DND-41 (cell line): ENCODE data around the gene CMSS1.

Experiments used
- ATAC-seq: fragments of 200-7000 bp; cut with Tn5 transposase; 3 replicates; pipeline ENCODE4 v1.9.1; 2021; ENCODE audit warnings: low read depth; ENCODE audit not compliant: insufficient read depth
- DNase-seq: peaks from one replicate; pipeline ENCODE4 v3.0.0-alpha.2; 2020
- H2AFZ ChIP-seq: 2 replicates; pipeline ENCODE4 v1.6.0; 2012; ENCODE audit warnings: low read depth, low read length
- H3K27ac ChIP-seq: 2 replicates; pipeline ENCODE4 v1.5.1; 2012; ENCODE audit warnings: low read length, inconsistent platforms
- H3K27me3 ChIP-seq: fragments of 200-600 bp; sonication (generic); 2 replicates; pipeline ENCODE4 v1.6.0; 2012; ENCODE audit warnings: low read length, mild to moderate bottlenecking, inconsistent platforms; ENCODE audit not compliant: insufficient read depth, poor library complexity
- H3K36me3 ChIP-seq: 2 replicates; pipeline ENCODE4 v1.5.1; 2012; ENCODE audit warnings: low read length, inconsistent platforms; ENCODE audit not compliant: insufficient read depth
- H3K4me1 ChIP-seq: 2 replicates; pipeline ENCODE4 v1.5.1; 2012; ENCODE audit warnings: mild to moderate bottlenecking, low read length; ENCODE audit not compliant: insufficient read depth
- H3K4me2 ChIP-seq: 2 replicates; pipeline ENCODE4 v1.6.0; 2012; ENCODE audit warnings: mild to moderate bottlenecking, moderate library complexity, low read length, inconsistent platforms; ENCODE audit not compliant: insufficient read depth
- H3K4me3 ChIP-seq, 2 experiments: fragments of 200-600 bp in 1 of 2; shearing (Covaris generic) in 1 of 2; 2 replicates each; pipeline ENCODE4 v1.5.1; 2012 to 2016; ENCODE audit warnings: inconsistent platforms in 2 of 2, low read length in 2 of 2, mild to moderate bottlenecking in 2 of 2, low read depth in 1 of 2, moderate library complexity in 1 of 2
- H3K79me2 ChIP-seq: 2 replicates; pipeline ENCODE4 v1.6.0; 2012; ENCODE audit warnings: low read length, inconsistent platforms; ENCODE audit not compliant: insufficient read depth
- H3K9ac ChIP-seq: 2 replicates; pipeline ENCODE4 v1.6.0; 2012; ENCODE audit warnings: low read depth, mild to moderate bottlenecking, inconsistent platforms, low read length, moderate library complexity
- H3K9me3 ChIP-seq: 2 replicates; pipeline ENCODE4 v1.5.1; 2012; ENCODE audit warnings: low read length, moderate library complexity, mild to moderate bottlenecking, inconsistent platforms; ENCODE audit not compliant: insufficient read depth, severe bottlenecking
- H4K20me1 ChIP-seq: 2 replicates; pipeline ENCODE4 v1.6.0; 2012; ENCODE audit warnings: low read length; ENCODE audit not compliant: insufficient read depth
- EZH2 ChIP-seq: IDR thresholded peaks from 3 replicates; pipeline ENCODE4 v1.6.1; 2012; ENCODE audit warnings: borderline replicate concordance, low read depth, mild to moderate bottlenecking, moderate library complexity, low read length, inconsistent platforms; ENCODE audit not compliant: severe bottlenecking
- TF ChIP-seq, protein P1 (sequence below): IDR thresholded peaks from 2 replicates; pipeline ENCODE4 v1.5.1; 2012; ENCODE audit warnings: borderline replicate concordance, low read length, moderate library complexity, mild to moderate bottlenecking; ENCODE audit not compliant: poor library complexity, severe bottlenecking; ENCODE audit errors: extremely low read depth

CMSS1 gene

GRCh38 chr3:99834211-99834957 lies 16.7 kb downstream of the CMSS1 start:
- H3K4me1 ChIP-seq = no peaks in the 10 kb centered on the region
- peaks cover 23% of the 10 kb centered on the region for H4K20me1 ChIP-seq
- H3K79me2 ChIP-seq = peaks cover 5% of the 10 kb centered on the region; the same call in 1 of the 2 replicates
- no peak overlapping the region for H3K4me2 ChIP-seq
- H3K36me3 ChIP-seq = no peaks in the 10 kb centered on the region
- no peak overlapping the region for H2AFZ ChIP-seq
- no peaks in the 10 kb centered on the region for H3K27me3 ChIP-seq
- ATAC-seq (no peak), DNase-seq (no peak)
- H3K27ac ChIP-seq = no peak overlapping the region
- no peak for TF ChIP-seq EZH2
- TF ChIP-seq, protein P1, sequence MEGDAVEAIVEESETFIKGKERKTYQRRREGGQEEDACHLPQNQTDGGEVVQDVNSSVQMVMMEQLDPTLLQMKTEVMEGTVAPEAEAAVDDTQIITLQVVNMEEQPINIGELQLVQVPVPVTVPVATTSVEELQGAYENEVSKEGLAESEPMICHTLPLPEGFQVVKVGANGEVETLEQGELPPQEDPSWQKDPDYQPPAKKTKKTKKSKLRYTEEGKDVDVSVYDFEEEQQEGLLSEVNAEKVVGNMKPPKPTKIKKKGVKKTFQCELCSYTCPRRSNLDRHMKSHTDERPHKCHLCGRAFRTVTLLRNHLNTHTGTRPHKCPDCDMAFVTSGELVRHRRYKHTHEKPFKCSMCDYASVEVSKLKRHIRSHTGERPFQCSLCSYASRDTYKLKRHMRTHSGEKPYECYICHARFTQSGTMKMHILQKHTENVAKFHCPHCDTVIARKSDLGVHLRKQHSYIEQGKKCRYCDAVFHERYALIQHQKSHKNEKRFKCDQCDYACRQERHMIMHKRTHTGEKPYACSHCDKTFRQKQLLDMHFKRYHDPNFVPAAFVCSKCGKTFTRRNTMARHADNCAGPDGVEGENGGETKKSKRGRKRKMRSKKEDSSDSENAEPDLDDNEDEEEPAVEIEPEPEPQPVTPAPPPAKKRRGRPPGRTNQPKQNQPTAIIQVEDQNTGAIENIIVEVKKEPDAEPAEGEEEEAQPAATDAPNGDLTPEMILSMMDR = no peak
- no peak overlapping the region for H3K9ac ChIP-seq
- no peak overlapping the region for H3K4me3 ChIP-seq
- H3K9me3 ChIP-seq = no peaks in the 10 kb centered on the region

- ATAC-seq = no peak
- no peak overlapping the region for H3K4me3 ChIP-seq
- H3K27ac ChIP-seq = no peak overlapping the region
- no peaks in the 10 kb centered on the region for H3K27me3 ChIP-seq
- no peaks in the 10 kb centered on the region for H3K9me3 ChIP-seq
- H3K79me2 ChIP-seq = peaks cover 5% of the 10 kb centered on the region; the same call in 1 of the 2 replicates
- no peaks in the 10 kb centered on the region for H3K36me3 ChIP-seq
- peaks cover 11% of the 10 kb centered on the region; the same call in 1 of the 2 replicates for H4K20me1 ChIP-seq
- H3K4me1 ChIP-seq = no peaks in the 10 kb centered on the region
- no peak overlapping the region for H3K4me2 ChIP-seq
- TF ChIP-seq, protein P1 = no peak
- no peak for TF ChIP-seq EZH2
- H3K9ac ChIP-seq = no peak overlapping the region
- no peak for DNase-seq
- no peak overlapping the region for H2AFZ ChIP-seq
Measured at GRCh38 chr3:99836681-99837080, 19.0 kb downstream of the CMSS1 start.

GRCh38 chr3:99837715-99838114 lies 20.1 kb downstream of the CMSS1 start:
- no peak overlapping the region for H3K4me2 ChIP-seq
- peaks cover 5% of the 10 kb centered on the region; the same call in 1 of the 2 replicates for H3K79me2 ChIP-seq

More at GRCh38 chr3:99837715-99838114, 20.1 kb downstream of the CMSS1 start:
- Histone ChIP-seq H3K9me3 (no peaks in the 10 kb centered on the region), H3K4me1 (no peaks in the 10 kb centered on the region), H3K9ac (no peak overlapping the region), H3K27me3 (no peaks in the 10 kb centered on the region), H2AFZ (no peak overlapping the region), H3K4me3 (no peak overlapping the region), H3K36me3 (no peaks in the 10 kb centered on the region), H4K20me1 (peaks cover 9% of the 10 kb centered on the region; the same call in 1 of the 2 replicates), H3K27ac (no peak overlapping the region)
- DNase-seq (no peak), ATAC-seq (no peak)
- TF ChIP-seq, protein P1 = no peak
- no peak for TF ChIP-seq EZH2
